ENCODE results near the gene SLC25A19. TPM values are rescaled to one million over a fixed set of nuclear protein-coding genes. Genes with fewer than 3 reads are reported as not detected.
A peak's percentile ranks its signal among the peaks of the same experiment; 100 is the strongest.

Gene SLC25A19
- polyA plus RNA-seq, 1 of the 3 experiments (the other 2 are of a cell fraction) = 11.7 TPM

GRCh38 chr17:75326226-75326848 is 37.1 kb upstream of the SLC25A19 start (continued):
- TF ChIP-seq SIN3A (IDR thresholded peaks at IDR 0.05; ENCODE audit: borderline replicate concordance, low read depth, low read length) (no peak), RXRA (IDR thresholded peaks at IDR 0.05; ENCODE audit: borderline replicate concordance, low read depth) (peak; percentile 45; the same call in 1 of the 2 replicates), SMC3 (IDR thresholded peaks at IDR 0.05; ENCODE audit: low read depth, low read length) (no peak), RAD21 (IDR thresholded peaks at IDR 0.05; ENCODE audit: low read length) (no peak), MXI1 (IDR thresholded peaks at IDR 0.05; ENCODE audit: low read depth, low read length) (no peak), YY1 (IDR thresholded peaks at IDR 0.05; ENCODE audit: low read depth) (no peak), FOXJ3 (CRISPR knock-in tag; IDR thresholded peaks at IDR 0.05) (no peak)
- TF ChIP-seq, protein P1, sequence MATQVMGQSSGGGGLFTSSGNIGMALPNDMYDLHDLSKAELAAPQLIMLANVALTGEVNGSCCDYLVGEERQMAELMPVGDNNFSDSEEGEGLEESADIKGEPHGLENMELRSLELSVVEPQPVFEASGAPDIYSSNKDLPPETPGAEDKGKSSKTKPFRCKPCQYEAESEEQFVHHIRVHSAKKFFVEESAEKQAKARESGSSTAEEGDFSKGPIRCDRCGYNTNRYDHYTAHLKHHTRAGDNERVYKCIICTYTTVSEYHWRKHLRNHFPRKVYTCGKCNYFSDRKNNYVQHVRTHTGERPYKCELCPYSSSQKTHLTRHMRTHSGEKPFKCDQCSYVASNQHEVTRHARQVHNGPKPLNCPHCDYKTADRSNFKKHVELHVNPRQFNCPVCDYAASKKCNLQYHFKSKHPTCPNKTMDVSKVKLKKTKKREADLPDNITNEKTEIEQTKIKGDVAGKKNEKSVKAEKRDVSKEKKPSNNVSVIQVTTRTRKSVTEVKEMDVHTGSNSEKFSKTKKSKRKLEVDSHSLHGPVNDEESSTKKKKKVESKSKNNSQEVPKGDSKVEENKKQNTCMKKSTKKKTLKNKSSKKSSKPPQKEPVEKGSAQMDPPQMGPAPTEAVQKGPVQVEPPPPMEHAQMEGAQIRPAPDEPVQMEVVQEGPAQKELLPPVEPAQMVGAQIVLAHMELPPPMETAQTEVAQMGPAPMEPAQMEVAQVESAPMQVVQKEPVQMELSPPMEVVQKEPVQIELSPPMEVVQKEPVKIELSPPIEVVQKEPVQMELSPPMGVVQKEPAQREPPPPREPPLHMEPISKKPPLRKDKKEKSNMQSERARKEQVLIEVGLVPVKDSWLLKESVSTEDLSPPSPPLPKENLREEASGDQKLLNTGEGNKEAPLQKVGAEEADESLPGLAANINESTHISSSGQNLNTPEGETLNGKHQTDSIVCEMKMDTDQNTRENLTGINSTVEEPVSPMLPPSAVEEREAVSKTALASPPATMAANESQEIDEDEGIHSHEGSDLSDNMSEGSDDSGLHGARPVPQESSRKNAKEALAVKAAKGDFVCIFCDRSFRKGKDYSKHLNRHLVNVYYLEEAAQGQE (IDR thresholded peaks at IDR 0.05; ENCODE audit: low read depth, low read length) = no peak

GRCh38 chr17:75325827-75326225 is 36.6 kb upstream of the SLC25A19 start:
- DNase-seq = no peak
- peaks cover 10 to 38% of the 10 kb centered on the region in 2 experiments for H3K36me3 ChIP-seq (replicated peaks in 1 of 2; ENCODE audit: control insufficient read depth in 1 of 2, insufficient read depth in 2 of 2, low read length in 1 of 2)
- ChIA-PET POLR2A (no interaction called here), CTCF (interaction anchor here (1.0 to 7.5 kb wide), 9 partner anchors 9 to 86 kb away, joined by 3 to 58 read pairs (median 7); partner anchors contain the start of gene MIF4GD)
- H3K4me2 ChIP-seq = peak overlapping the region; percentile 40
- H3K27ac ChIP-seq (ENCODE audit: low read depth in 2 of 2, low read length in 1 of 2) = peak overlapping the region in 1 of 2 experiments; percentile 62; a peak in 2 of 4 replicates
- peaks cover 51% of the 10 kb centered on the region for H3F3A ChIP-seq (replicated peaks; ENCODE audit: insufficient read depth)
- TF ChIP-seq TCF12 (IDR thresholded peaks at IDR 0.05) (peak; percentile 80), SIN3A (IDR thresholded peaks at IDR 0.05; ENCODE audit: borderline replicate concordance, low read depth, low read length) (0 out of 2 replicates have a peak, but pooled peaks have one; percentile 50), NFIC (IDR thresholded peaks at IDR 0.05; ENCODE audit: borderline replicate concordance) (peak; percentile 36), RFX5 (IDR thresholded peaks at IDR 0.05; ENCODE audit: low read length) (no peak), EZH2phosphoT487 (IDR thresholded peaks at IDR 0.05; ENCODE audit: borderline replicate concordance, low read depth) (no peak)
- H3K79me2 ChIP-seq (ENCODE audit: insufficient read depth) = peaks cover 42% of the 10 kb centered on the region
- H3K9ac ChIP-seq = no peak overlapping the region
- no peaks in the 10 kb centered on the region for H3K27me3 ChIP-seq (ENCODE audit: insufficient read depth)
- no peaks in the 10 kb centered on the region for H3K9me2 ChIP-seq
- no peak overlapping the region for H2AFZ ChIP-seq (ENCODE audit: low read depth)
- peaks cover 9% of the 10 kb centered on the region for H4K20me1 ChIP-seq (ENCODE audit: insufficient read depth)
- no peak overlapping the region for H3K4me3 ChIP-seq (ENCODE audit: low read depth in 2 of 2, low read length in 1 of 2)
- WGBS (ENCODE audit: low lambda C conversion rate) = 56% methylated on average over 7 of the region's 7 CpGs
- peaks cover 3 to 16% of the 10 kb centered on the region in 2 experiments; a peak in 3 of 4 replicates for H3K4me1 ChIP-seq (ENCODE audit: control insufficient read depth in 1 of 2, insufficient read depth in 2 of 2, low read depth in 1 of 2, low read length in 1 of 2)
- no peaks in the 10 kb centered on the region for H3K9me3 ChIP-seq

Measured in SK-N-SH (cell line).